ENCODE results near the gene HGFAC.

HGFAC gene

GRCh38 chr4:3411676-3412075 is 30.1 kb upstream of the HGFAC start:
- no peak for DNase-seq

GRCh38 chr4:3412257-3413020 is 29.3 kb upstream of the HGFAC start:
- no peak for DNase-seq

GRCh38 chr4:3413217-3413671 is 28.5 kb upstream of the HGFAC start:
- DNase-seq, result no peak

- DNase-seq, result no peak
Observed at GRCh38 chr4:3413675-3414420, 27.9 kb upstream of the HGFAC start.

- DNase-seq, result no peak
Observed at GRCh38 chr4:3414421-3415279, 27.1 kb upstream of the HGFAC start.

- peak; percentile 16 for DNase-seq
Observed at GRCh38 chr4:3415471-3416141, 26.2 kb upstream of the HGFAC start.

DNA sequence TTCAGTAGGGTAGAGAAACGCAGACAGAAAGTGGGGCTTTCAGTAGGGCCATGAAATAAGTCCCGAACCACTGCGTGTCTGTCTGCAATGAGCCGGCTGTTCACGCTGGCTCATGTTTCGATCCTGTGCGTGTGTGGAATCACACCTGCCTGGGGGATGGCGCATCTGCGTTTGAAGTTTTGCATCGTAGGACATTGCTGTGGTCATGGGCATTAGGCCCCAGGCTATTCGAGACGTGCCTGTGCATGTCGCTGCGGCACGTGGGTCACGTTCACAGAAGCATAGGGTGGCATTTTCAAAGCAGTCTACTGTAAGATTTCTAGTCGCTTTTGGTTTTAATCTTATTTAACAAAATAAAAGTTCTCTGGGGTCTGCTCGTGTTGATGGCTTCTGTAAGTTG is 25.5 kb upstream of the HGFAC start:
- DNase-seq, result peak; percentile 24

DNA sequence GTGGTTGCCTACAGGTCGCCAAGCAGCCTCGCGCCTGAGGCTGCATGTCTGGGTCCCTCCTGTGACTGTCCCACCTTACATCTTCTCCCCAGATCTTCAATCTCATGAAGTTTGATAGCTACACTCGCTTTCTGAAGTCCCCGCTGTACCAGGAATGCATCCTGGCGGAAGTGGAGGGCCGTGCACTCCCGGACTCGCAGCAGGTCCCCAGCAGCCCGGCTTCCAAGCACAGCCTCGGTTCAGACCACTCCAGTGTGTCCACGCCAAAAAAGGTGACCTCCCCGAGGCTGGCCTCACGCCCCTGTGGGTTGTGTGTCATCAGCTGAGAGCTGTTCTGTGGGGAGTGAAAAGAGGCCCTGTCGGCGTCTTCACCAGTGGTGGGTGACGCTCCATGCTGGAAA is 24.9 kb upstream of the HGFAC start:
- no peak for DNase-seq

DNA sequence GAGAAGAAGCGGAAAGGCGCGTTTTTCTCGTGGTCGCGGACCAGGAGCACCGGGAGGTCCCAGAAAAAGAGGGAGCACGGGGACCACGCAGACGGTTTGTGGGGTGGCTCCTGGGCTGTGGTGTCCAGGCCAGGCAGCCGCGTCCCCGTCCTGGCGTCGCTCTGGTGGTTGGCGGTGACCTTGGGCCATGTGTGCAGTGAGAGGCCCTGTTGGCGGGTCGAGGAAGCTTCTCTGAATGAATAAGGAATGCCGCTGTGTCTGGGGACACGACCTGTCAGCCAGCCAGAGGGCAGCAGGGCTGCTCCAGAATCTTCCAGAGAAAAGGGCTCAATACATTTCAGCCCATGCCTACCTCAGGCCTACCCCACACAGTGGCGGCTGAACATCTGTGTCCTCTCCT is 24.3 kb upstream of the HGFAC start:
- no peak for DNase-seq

DNA sequence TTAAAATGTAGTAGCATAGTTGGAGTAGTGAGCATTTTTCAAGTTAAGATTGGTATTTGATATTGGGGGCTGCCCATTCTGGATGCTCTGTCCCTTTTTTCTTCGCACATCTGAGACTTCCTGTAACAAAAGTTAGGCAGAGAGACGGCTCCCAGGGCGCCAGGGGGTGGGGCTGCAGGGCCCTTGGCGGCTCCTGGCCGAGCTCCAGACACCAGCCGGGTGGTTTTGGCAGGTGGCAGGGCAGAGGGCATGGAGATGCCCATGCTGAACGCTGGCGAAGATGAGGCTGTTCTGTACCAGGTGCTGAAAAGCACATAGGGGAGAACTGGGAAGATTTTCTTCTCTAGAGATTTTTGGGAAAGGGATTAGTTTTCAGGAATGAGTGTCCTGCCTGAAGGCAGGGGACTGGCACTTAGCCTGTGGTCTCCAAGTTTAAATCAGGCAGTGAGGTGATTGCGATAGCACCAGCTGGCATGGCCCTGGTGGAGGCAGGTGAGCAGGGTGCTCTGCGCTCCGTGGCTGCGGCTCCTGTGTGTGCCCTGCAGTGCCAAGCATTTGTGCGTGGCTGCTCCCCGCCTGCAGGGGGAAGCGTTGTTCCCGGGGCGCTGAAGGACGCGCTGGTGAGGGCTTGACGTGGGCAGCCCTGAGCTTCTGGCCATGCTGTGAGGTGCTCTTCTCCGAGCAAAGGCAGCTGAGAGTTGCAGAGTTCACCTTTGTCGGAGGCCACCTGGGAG is 23.6 kb upstream of the HGFAC start:
- DNase-seq, result peak; percentile 47

- no peak for DNase-seq
Observed at GRCh38 chr4:3419836-3420605, 21.7 kb upstream of the HGFAC start.

- no peak for DNase-seq
Observed at GRCh38 chr4:3420606-3420955, 21.2 kb upstream of the HGFAC start.

DNA sequence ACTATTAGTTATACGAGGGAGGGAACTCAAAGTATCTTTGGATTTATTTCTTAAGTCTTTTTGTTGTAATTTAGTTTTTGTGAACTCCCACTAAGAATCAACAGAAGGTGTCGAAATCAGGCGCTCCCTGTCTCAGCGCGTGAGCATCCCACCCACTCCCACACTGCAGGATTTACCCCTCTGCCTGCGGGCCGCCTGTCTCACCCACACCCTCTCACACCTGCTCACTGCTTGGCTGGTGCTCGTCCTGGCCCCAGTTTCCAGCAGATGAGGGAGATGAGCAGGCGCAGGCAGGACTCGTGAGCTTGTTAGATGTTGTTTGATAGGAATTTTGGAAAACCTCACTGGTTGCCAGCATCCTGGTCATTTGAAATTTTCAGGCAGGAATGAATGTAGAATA is 20.8 kb upstream of the HGFAC start:
- DNase-seq, result no peak

GRCh38 chr4:3421470-3421869 is 20.3 kb upstream of the HGFAC start:
- no peak for DNase-seq

DNA sequence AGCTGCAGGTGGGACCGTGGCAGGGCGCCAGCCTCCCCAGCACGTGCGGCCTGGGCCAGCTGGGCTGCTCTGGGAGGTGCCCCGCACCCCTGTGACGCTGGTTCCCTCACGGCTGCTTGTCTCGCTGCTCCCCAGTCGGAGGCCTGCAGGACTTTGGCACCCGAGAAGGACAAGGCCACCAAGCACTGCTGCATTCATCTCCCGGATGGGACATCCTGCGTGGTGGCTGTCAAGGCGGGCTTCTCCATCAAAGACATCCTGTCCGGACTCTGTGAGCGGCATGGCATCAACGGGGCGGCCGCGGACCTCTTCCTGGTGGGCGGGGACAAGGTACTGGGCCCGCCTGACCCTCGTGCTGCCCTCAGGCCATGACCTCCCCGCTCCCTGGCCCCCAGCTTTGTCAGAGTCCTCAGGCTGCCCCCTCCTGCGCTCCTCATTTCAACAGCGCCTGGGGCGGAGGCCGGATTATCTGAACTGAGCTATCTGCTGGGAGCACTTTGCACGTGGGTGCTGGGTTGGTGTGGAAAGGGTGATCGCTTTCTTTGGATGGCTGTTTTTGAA is 19.4 kb upstream of the HGFAC start:
- DNase-seq, result no peak

- DNase-seq, result no peak
Observed at GRCh38 chr4:3422808-3423297, 18.9 kb upstream of the HGFAC start.

GRCh38 chr4:3423406-3423805 is 18.4 kb upstream of the HGFAC start:
- no peak for DNase-seq

DNA sequence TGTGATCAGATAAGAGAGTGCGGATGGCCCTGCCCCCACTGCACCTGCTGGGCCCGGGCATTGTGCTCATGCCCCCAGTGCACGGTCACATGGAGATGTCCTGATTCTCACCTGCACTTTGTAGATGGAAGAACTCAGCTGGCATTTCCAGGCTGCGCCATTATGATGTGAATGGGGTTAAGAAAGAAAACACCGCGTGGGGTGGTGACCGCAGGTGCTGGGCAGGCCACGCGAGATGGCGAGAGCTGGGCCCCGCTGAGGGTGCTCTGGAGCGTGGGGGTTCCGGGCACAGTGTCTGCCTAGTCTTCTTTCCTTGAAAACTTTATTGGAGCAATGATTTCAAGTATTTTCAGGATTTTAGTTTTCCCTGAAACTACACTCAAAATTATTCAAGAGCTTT is 17.8 kb upstream of the HGFAC start:
- DNase-seq, result peak; percentile 49

DNA sequence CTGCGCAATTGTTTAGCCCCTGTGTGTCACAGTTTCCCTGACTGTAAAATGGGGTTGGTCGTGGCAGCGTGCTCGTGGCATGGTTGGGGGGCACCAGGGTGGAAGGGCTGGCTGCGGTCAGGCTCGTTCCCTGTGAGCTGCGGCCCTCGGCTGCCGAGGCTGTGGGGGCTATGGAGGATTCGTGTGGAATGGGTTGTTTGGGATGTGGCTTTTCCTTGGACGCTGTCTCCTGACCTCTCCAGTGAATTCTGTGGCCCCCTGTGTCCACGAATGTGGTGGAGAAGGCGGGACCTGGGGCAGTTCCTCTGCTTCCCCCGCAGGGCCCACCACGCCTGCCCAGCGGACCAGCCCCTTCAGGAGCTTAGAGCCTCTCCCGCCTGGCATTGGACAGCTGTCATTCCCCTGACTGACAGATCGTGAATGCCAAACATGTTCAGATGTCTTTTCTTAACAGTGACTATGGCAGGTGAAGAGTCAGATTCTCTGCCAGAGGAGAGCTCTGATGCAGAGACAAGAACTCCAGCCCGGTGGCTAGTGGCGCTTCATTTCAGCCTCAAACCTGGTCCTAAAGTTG is 17.2 kb upstream of the HGFAC start:
- DNase-seq, result no peak

DNA sequence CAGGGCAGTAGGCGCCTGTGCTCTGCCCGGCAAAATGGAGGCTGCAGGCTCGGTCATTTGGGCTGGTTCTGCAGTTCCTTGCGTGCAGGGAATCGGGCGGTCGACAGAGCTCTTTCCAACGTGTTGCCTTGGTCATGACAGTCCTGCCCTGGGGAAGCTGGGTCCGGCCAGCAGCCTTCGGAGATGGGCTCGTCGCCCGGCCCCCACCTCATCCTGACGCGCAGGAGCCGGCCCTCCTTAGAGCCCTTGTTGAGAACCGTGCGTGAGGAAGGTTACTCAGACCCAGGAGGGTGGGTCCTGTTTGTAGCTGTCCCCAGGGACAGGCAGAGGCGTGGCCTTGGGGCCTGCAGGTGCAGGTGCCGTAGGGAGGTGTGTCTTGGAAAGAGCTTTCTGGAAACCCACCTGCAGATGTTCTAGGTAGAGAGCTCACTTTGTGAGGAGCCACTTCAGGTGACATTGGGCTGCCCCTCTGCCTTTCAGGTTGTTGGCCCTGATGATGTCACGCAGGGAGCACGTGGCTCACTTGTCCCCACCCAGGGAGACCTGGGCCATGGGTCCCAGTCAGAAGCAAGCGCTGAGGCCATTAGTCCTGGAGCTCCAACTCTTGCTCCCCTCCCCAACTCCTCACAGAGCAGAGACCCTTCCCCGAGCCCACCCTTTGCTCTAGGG is 15.2 kb upstream of the HGFAC start:
- DNase-seq, result peak; percentile 13
